ENCODE results near the gene MRPL24.

The MRPL24 gene

GRCh38 chr1:156694690-156694962 is 46.3 kb downstream of the MRPL24 start:
- no peak for ATAC-seq (replicated peaks)

GRCh38 chr1:156693848-156694689 is 46.8 kb downstream of the MRPL24 start:
- H3K36me3 Mint-ChIP-seq (ENCODE audit: insufficient read depth) = no peaks in the 10 kb centered on the region
- no peak overlapping the region for H3K27ac Mint-ChIP-seq
- H3K27me3 Mint-ChIP-seq = peaks cover 75 to 91% of the 10 kb centered on the region in 2 donors
- H3K4me3 Mint-ChIP-seq = no peak overlapping the region
- ATAC-seq (replicated peaks) = no peak
- peaks cover 19 to 20% of the 10 kb centered on the region in 2 donors for H3K4me1 Mint-ChIP-seq (ENCODE audit: low read depth in 2 of 2)
- no peaks in the 10 kb centered on the region for H3K9me3 Mint-ChIP-seq
- no peak for DNase-seq

More at GRCh38 chr1:156694690-156694962, 46.3 kb downstream of the MRPL24 start:
- DNase-seq = no peak
- peaks cover 76 to 91% of the 10 kb centered on the region in 2 donors for H3K27me3 Mint-ChIP-seq
- H3K4me1 Mint-ChIP-seq (ENCODE audit: low read depth in 2 of 2) = peaks cover 16 to 17% of the 10 kb centered on the region in 2 donors
- H3K27ac Mint-ChIP-seq = no peak overlapping the region
- H3K4me3 Mint-ChIP-seq = no peak overlapping the region
- H3K9me3 Mint-ChIP-seq = no peaks in the 10 kb centered on the region
- H3K36me3 Mint-ChIP-seq (ENCODE audit: insufficient read depth) = no peaks in the 10 kb centered on the region

- peaks cover 75 to 91% of the 10 kb centered on the region in 2 donors for H3K27me3 Mint-ChIP-seq
- peak in 1 of 3 experiments; percentile 21 for DNase-seq
- H3K9me3 Mint-ChIP-seq = no peaks in the 10 kb centered on the region
- no peak overlapping the region for H3K27ac Mint-ChIP-seq
- peak; percentile 9 for ATAC-seq (replicated peaks)
- H3K36me3 Mint-ChIP-seq (ENCODE audit: insufficient read depth) = no peaks in the 10 kb centered on the region
- peaks cover 19 to 20% of the 10 kb centered on the region in 2 donors for H3K4me1 Mint-ChIP-seq (ENCODE audit: low read depth in 2 of 2)
- H3K4me3 Mint-ChIP-seq = no peak overlapping the region
These were observed 47.7 kb downstream of the MRPL24 start for GRCh38 chr1:156692925-156693847.

GRCh38 chr1:156692441-156692924 is 48.4 kb downstream of the MRPL24 start:
- H3K36me3 Mint-ChIP-seq (ENCODE audit: insufficient read depth) = no peaks in the 10 kb centered on the region
- no peak overlapping the region for H3K4me3 Mint-ChIP-seq
- DNase-seq (no peak), ATAC-seq (replicated peaks) (no peak)
- peaks cover 71 to 87% of the 10 kb centered on the region in 2 donors for H3K27me3 Mint-ChIP-seq
- no peak overlapping the region for H3K27ac Mint-ChIP-seq
- peaks cover 19 to 20% of the 10 kb centered on the region in 2 donors for H3K4me1 Mint-ChIP-seq (ENCODE audit: low read depth in 2 of 2)
- H3K9me3 Mint-ChIP-seq = no peaks in the 10 kb centered on the region

DNA sequence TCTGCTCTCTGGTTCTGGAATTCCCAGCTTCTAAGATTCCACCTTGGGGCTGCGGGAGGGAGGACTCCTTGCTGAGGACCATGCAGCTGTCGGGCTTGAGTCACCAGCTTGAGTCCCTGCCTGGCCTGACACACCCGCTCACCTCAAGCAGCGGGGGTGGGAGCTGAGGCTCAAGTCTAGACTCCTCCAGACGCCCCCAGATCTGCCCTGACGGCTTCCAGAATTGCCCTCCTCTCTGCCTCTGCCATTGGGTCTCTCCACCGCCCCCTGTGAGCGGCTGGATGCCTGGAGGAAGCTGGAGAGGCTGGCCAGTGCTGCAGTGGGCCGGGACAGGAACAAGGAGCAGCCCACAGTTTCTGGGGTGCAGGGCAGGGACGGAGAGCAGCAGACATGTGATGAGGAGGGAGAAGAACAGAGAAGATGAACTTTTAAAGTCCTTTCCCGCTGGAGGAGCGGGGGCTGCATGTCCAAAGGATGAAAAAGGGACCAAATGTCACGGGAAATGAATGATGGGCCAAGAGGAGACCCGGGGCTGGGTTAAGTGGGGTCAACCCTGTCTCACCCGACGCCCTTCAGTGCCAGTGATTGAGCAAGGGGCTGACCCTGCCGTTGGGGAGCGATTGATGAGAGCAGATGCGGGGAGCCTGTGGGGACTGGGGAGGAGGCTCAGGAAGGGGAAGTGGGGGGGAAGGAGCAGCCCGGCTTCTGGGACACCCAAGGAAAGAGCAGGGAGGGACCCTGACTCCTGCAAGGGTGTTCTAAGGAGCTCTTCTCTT is 49.0 kb downstream of the MRPL24 start:
- ATAC-seq (replicated peaks) (no peak), DNase-seq (no peak)
- no peaks in the 10 kb centered on the region for H3K36me3 Mint-ChIP-seq (ENCODE audit: insufficient read depth)
- H3K27me3 Mint-ChIP-seq = peaks cover 65 to 81% of the 10 kb centered on the region in 2 donors
- no peak overlapping the region for H3K4me3 Mint-ChIP-seq
- no peak overlapping the region for H3K27ac Mint-ChIP-seq
- peaks cover 19 to 20% of the 10 kb centered on the region in 2 donors for H3K4me1 Mint-ChIP-seq (ENCODE audit: low read depth in 2 of 2)
- no peaks in the 10 kb centered on the region for H3K9me3 Mint-ChIP-seq

GRCh38 chr1:156691191-156691590 is 49.7 kb downstream of the MRPL24 start:
- no peak for DNase-seq
- no peak overlapping the region for H3K27ac Mint-ChIP-seq
- H3K4me1 Mint-ChIP-seq (ENCODE audit: low read depth in 2 of 2) = peaks cover 19 to 20% of the 10 kb centered on the region in 2 donors
- H3K4me3 Mint-ChIP-seq = no peak overlapping the region
- no peak for ATAC-seq (replicated peaks)
- no peaks in the 10 kb centered on the region for H3K9me3 Mint-ChIP-seq
- peaks cover 59 to 74% of the 10 kb centered on the region in 2 donors for H3K27me3 Mint-ChIP-seq
- no peaks in the 10 kb centered on the region for H3K36me3 Mint-ChIP-seq (ENCODE audit: insufficient read depth)

DNA sequence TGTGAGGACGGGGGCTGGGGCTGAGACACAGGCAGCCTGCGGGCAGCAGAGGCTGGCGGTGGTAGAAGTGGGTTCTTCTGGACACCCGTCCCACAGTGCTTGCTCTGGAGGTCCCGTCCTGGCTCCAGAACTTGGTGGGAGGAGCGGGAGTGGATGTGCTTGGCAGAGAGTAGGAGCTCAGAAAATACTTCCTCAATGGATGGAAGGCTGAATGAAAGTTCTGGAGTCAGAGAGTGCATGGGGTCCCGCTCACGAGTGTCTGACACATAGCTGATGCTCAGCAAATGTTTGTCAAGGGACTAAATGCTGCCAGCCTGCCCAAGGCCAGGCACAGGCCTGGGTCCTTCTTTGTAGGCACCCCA is 50.2 kb downstream of the MRPL24 start:
- peaks cover 59 to 74% of the 10 kb centered on the region in 2 donors for H3K27me3 Mint-ChIP-seq
- peaks cover 19 to 20% of the 10 kb centered on the region in 2 donors for H3K4me1 Mint-ChIP-seq (ENCODE audit: low read depth in 2 of 2)
- H3K9me3 Mint-ChIP-seq = no peaks in the 10 kb centered on the region
- no peak overlapping the region for H3K27ac Mint-ChIP-seq
- DNase-seq (no peak), ATAC-seq (replicated peaks) (no peak)
- no peaks in the 10 kb centered on the region for H3K36me3 Mint-ChIP-seq (ENCODE audit: insufficient read depth)
- H3K4me3 Mint-ChIP-seq = no peak overlapping the region

- Mint-ChIP-seq H3K9me3 (no peaks in the 10 kb centered on the region), H3K36me3 (ENCODE audit: insufficient read depth) (no peaks in the 10 kb centered on the region), H3K27me3 (peaks cover 59 to 80% of the 10 kb centered on the region in 2 donors), H3K27ac (peak overlapping the region in 1 of 2 donors; percentile 1), H3K4me1 (ENCODE audit: low read depth in 2 of 2) (peaks cover 19 to 20% of the 10 kb centered on the region in 2 donors), H3K4me3 (no peak overlapping the region)
- ATAC-seq (replicated peaks) (no peak), DNase-seq (no peak)
These were observed 50.8 kb downstream of the MRPL24 start for GRCh38 chr1:156689953-156690674.

- Mint-ChIP-seq H3K9me3 (no peaks in the 10 kb centered on the region), H3K27me3 (peaks cover 60 to 80% of the 10 kb centered on the region in 2 donors), H3K4me3 (peak overlapping the region in 1 of 2 donors; percentile 20), H3K4me1 (ENCODE audit: low read depth in 2 of 2) (peaks cover 20% of the 10 kb centered on the region in 2 donors), H3K27ac (peak overlapping the region in 1 of 2 donors; percentile 1), H3K36me3 (ENCODE audit: insufficient read depth) (peaks cover 4% of the 10 kb centered on the region)
- DNase-seq (peak; percentile 72 to 74 (median 72)), ATAC-seq (replicated peaks) (peak; percentile 98)
These were observed 51.6 kb downstream of the MRPL24 start for GRCh38 chr1:156689035-156689952.

Data from effector memory CD8-positive, alpha-beta T cell (primary cell).